ENCODE results near the gene TMEM132C.

- TF ChIP-seq FOXM1 (IDR thresholded peaks at IDR 0.05; ENCODE audit: borderline replicate concordance): no peak
- no peak for TF ChIP-seq L3MBTL2 (conservative IDR thresholded peaks at IDR 0.05)
- TF ChIP-seq BHLHE40 (IDR thresholded peaks at IDR 0.05; ENCODE audit: borderline replicate concordance): no peak
Observed at GRCh38 chr12:128439796-128440195, 172.8 kb downstream of the TMEM132C start.
